Epithelial cell of proximal tubule (primary cell): Measurements from ENCODE around the gene ATG7. TPM values are rescaled to one million over a fixed set of nuclear protein-coding genes. Genes with fewer than 3 reads are reported as not detected.
"Not testable (repeated sequence)": the region's sequence is repeated elsewhere in the genome, so short reads cannot be mapped to it uniquely, and the experiment has no call there.

Source experiments
- DNase-seq: peaks from one replicate; pipeline ENCODE4 v3.0.0-alpha.2; 2011; ENCODE audit warnings: low read depth
- H3K4me3 ChIP-seq: 2 replicates; pipeline ENCODE4 v1.5.1; 2011; ENCODE audit warnings: low read depth, mild to moderate bottlenecking, low read length
- total RNA-seq: library from RNA; depleted of rRNA; stranded (reverse); fragments of >200 nt; gene quantifications from 2 replicates; pipeline ENCODE4 v1.2.3, GENCODE V29; 2015
- TF ChIP-seq, protein P1 (sequence below): conservative IDR thresholded peaks from 2 replicates; pipeline ENCODE4 v1.5.1; 2012; ENCODE audit warnings: low read depth, mild to moderate bottlenecking, low read length

Gene ATG7
- total RNA-seq, 1 donor from 2014 or later = 68.5 TPM

GRCh38 chr3:11455956-11456355, 183.8 kb downstream of the ATG7 start:
- no peak for DNase-seq

GRCh38 chr3:11457135-11457534, 184.9 kb downstream of the ATG7 start:
- TF ChIP-seq, protein P1, sequence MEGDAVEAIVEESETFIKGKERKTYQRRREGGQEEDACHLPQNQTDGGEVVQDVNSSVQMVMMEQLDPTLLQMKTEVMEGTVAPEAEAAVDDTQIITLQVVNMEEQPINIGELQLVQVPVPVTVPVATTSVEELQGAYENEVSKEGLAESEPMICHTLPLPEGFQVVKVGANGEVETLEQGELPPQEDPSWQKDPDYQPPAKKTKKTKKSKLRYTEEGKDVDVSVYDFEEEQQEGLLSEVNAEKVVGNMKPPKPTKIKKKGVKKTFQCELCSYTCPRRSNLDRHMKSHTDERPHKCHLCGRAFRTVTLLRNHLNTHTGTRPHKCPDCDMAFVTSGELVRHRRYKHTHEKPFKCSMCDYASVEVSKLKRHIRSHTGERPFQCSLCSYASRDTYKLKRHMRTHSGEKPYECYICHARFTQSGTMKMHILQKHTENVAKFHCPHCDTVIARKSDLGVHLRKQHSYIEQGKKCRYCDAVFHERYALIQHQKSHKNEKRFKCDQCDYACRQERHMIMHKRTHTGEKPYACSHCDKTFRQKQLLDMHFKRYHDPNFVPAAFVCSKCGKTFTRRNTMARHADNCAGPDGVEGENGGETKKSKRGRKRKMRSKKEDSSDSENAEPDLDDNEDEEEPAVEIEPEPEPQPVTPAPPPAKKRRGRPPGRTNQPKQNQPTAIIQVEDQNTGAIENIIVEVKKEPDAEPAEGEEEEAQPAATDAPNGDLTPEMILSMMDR = no peak
- no peak for DNase-seq
- no peak overlapping the region for H3K4me3 ChIP-seq

More at GRCh38 chr3:11455956-11456355, 183.8 kb downstream of the ATG7 start:
- TF ChIP-seq, protein P1 = no peak
- H3K4me3 ChIP-seq = no peak overlapping the region

DNA sequence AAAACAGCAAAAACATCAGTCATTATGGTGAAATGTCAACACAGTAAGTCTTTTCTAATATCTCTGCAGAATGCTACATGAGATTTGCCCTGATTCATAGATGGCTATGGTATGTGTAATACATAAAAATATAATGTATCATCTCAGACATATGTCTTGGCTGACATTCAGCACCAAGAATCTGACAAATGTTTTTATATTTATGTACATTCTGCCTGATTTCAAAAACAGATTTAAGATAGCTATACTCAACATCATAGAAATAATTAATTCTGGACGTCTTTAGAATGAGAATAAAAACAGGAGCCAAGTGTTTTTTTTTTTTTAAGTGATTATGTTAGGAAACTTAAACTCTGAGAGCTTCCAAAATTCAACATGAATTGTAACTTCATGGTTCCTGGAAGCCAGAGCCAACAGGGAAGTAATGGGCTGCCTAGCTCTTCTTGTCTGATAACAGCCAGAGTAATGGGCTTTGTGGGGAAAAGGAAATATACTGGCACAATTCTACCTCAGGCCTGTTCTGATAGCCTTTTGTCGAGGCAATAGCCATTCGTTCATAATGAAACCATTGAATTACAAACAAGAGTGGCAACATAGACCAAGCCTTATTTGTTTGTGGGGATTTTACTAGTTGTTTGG, 187.1 kb downstream of the ATG7 start:
- no peak overlapping the region for H3K4me3 ChIP-seq
- no peak for DNase-seq
- TF ChIP-seq, protein P1 = no peak

DNA sequence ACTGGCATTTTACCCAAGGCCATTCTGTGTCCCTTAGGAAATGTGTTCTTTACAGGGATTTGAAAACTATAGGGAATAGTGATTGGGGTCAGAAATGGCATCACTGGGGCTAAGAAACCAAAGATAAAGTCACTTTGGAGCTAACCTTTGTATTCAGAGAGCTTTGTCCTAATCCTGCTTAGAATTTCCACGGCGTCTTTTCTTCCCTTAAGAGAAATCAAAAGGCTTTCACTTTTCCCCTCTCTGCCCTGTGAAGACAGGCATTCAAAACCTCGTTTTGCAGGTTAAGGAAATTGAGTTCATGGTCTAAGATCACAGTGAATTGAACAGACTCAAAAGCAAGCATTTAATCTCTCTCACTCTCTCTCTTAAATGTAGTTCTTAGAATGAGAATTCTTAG, 189.0 kb downstream of the ATG7 start:
- TF ChIP-seq, protein P1 = no peak
- H3K4me3 ChIP-seq = no peak overlapping the region
- DNase-seq = no peak

DNA sequence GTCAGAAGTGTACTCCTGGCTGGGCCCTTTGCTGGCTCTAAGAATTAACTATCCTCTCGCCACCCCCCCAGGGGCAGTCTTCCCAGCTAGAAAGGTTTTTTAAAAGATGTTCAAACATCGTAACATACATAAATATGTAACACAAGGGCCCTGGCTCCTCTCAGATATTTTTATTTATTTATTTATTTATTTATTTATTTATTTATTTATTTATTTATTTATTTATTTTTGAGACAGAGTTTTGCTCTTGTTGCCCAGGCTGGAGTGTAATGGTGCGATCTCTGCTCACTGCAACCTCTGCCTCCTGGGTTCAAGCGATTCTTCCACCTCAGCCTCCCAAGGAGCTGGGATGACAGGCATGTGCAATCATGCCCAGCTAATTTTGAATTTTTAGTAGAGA, 190.5 kb downstream of the ATG7 start:
- not testable (repeated sequence) for H3K4me3 ChIP-seq, DNase-seq

DNA sequence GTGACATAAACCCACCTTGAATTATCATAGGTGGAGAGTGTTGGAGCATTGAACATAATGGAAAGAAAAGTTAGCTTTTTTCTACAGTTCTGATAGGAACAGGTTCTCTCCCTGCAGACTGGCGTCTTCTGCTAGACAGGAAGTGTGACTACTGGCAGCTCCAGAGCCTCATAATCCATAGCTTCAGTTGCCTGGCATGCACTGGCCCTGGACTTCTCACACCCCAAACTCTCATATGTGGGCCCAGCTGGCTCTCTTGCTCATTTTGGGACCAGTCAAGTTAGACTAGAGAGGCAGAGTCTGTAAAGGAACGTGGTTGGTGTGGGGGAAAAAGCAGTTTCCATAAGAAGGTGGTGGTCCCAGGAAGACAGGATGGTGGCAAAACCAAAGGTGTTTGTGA, 191.4 kb downstream of the ATG7 start:
- TF ChIP-seq, protein P1 = no peak
- no peak overlapping the region for H3K4me3 ChIP-seq
- DNase-seq = no peak

DNA sequence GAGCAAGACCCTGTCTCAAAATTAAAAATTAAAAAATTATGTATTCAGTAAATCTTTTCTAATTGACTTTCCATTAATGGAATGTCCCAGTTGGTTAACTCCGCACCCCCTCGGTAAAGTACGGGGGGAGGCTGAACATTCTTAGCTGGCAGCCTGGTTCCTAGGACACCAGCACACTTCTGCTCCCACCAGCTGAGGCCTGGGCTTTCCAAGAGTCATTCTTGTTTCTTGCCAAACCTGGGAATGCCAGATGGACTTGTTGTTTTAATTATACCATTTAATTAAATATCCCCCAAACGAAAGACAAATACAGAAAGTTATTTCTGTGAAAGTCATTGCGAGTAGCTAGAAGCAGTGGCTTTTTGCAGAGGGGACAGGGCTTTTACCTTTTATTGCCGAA, 192.2 kb downstream of the ATG7 start:
- no peak for DNase-seq
- TF ChIP-seq, protein P1 = no peak
- no peak overlapping the region for H3K4me3 ChIP-seq
